Naive B cell (primary cell): Measurements from ENCODE around the gene IFNG-AS1. TPM values are rescaled to one million over a fixed set of nuclear protein-coding genes. Genes with fewer than 3 reads are reported as not detected.

Experiments
- ATAC-seq, 2 donors: fragments of 150-1000 bp; cut with Tn5 transposase; 2 replicates each; pipeline ENCODE4 v1.10.0; 2021; ENCODE audit warnings: low read depth in 2 of 2, mild to moderate bottlenecking in 2 of 2, moderate library complexity in 2 of 2
- DNase-seq: peaks from one replicate; pipeline ENCODE4 v3.0.0; 2022
- H3K27ac Mint-ChIP-seq, 6 donors: one replicate each; pipeline ENCODE4 v1.8.0; 2020 to 2022; ENCODE audit warnings: mild to moderate bottlenecking in 6 of 6, mixed read lengths in 6 of 6, moderate library complexity in 5 of 6, inconsistent platforms in 2 of 6
- H3K27me3 Mint-ChIP-seq, 3 donors: one replicate each; pipeline ENCODE4 v1.8.0; 2021 to 2022; ENCODE audit warnings: mixed read lengths in 3 of 3, mild to moderate bottlenecking in 1 of 3
- H3K36me3 Mint-ChIP-seq, 2 donors: one replicate each; pipeline ENCODE4 v1.8.0; 2020 to 2022; ENCODE audit warnings: mixed read lengths in 2 of 2, inconsistent platforms in 1 of 2, mild to moderate bottlenecking in 1 of 2
- H3K4me1 Mint-ChIP-seq, 3 donors: one replicate each; pipeline ENCODE4 v1.8.0; 2020 to 2022; ENCODE audit warnings: mixed read lengths in 3 of 3, inconsistent platforms in 1 of 3, mild to moderate bottlenecking in 1 of 3, moderate library complexity in 1 of 3
- H3K4me3 Mint-ChIP-seq, 8 donors: one replicate each; pipeline ENCODE4 v1.8.0; 2020 to 2022; ENCODE audit warnings: mild to moderate bottlenecking in 8 of 8, mixed read lengths in 8 of 8, moderate library complexity in 8 of 8, inconsistent platforms in 2 of 8
- H3K9me3 Mint-ChIP-seq, 7 donors: one replicate each; pipeline ENCODE4 v1.8.0; 2020 to 2022; ENCODE audit warnings: mixed read lengths in 7 of 7, mild to moderate bottlenecking in 5 of 7, inconsistent platforms in 2 of 7, moderate library complexity in 1 of 7
- polyA plus RNA-seq, 6 donors: library from polyadenylated mRNA; unstranded; fragments of 300-500 nt; fragmentation: Illumina TruSeq; gene quantifications; one replicate each; pipeline ENCODE4 v1.2.3, GENCODE V29; 2021; ENCODE audit warnings: low read depth in 6 of 6

Gene IFNG-AS1
- polyA plus RNA-seq, 6 donors from 2014 or later, result 7.0 to 22.1 (median 12.0) TPM

DNA sequence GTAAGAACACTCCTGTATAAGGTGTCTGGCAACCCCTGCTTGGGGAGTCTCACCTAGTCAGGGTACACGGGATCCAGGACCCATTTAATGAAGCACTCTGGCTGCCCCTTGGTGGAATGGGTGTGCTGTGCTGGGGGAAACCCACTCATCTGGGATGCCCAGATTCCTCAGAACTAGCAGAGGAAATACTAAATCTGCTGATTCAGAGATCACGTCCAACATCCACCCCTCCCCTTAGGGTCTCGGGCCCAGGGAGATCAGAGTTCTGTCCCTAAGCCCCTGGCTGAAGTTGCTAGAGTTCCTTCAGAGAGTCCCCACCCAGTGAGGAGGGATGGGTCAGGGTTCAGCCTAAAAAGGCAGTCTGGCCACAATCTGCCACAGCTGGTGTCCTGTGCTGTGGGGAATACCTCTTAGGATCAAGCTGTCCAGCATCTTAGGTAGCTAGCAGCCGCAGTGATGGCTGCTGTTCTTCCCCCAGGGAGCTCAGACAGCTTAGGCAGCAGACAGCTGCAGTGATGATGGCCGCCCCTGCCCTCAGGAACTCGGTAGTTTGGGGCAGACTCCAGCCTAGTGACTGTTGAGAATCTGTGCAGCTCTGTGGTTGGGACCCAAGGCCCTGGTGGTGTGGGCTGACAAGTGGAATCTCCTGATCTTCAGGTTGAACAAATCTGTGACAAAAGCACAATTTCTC is 74.8 kb downstream of the IFNG-AS1 start:
- ATAC-seq (no peak), DNase-seq (no peak)
- Mint-ChIP-seq H3K27ac (peak overlapping the region in 1 of 6 donors; percentile 42), H3K36me3 (peaks cover 35 to 45% of the 10 kb centered on the region in 2 donors), H3K9me3 (peaks cover 10 to 52% (median 41%) of the 10 kb centered on the region in 7 donors), H3K27me3 (peaks cover 0 to 6% (median 0%) of the 10 kb centered on the region in 3 donors), H3K4me1 (peaks cover 24 to 45% (median 36%) of the 10 kb centered on the region in 3 donors), H3K4me3 (no peak overlapping the region)

DNA sequence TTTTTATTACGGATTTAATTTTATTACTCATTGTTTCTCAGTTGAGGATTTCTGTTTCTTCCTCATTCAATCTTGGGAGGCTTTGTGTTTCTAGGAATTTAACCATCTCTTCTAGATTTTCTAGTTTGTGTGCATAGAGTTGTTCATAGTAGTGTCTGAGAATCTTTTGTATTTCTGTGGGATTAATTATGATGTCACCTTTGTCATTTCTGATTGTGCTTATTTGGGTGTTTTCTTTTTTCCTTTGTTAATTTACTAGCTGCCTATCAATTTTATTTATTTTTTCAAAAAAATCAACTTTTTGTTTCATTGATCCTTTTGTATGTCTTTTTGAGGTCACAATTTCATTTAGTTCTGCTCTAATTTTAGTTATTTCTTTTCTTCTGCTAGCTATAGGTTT is 75.9 kb downstream of the IFNG-AS1 start:
- Mint-ChIP-seq H3K36me3 (peaks cover 27 to 45% of the 10 kb centered on the region in 2 donors), H3K27ac (peak overlapping the region in 5 of 6 donors; percentile 26 to 73 (median 58)), H3K4me3 (peak overlapping the region in 5 of 8 donors; percentile 27 to 60 (median 43)), H3K27me3 (peaks cover 0 to 6% (median 0%) of the 10 kb centered on the region in 3 donors), H3K9me3 (peaks cover 15 to 53% (median 30%) of the 10 kb centered on the region in 7 donors), H3K4me1 (peaks cover 24 to 56% (median 46%) of the 10 kb centered on the region in 3 donors)
- ATAC-seq (no peak), DNase-seq (no peak)

DNA sequence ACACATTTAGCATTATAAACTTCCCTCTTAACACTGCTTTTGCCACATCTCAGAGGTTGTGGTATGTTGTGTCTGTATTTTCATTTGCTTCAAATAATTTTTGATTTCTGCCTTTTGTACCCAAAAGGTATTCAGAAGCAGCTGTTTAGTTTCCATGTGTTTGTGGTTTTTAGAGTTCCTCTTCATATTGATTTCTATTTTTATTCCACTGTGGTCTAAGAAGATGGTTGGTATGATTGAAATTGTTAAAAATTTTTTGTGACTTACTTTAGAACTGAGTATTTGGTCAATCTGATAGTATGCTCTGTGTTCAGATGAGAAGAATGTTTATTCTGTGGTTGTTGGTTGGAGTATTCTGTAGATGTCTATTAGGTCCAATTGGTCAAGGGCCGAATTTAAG is 76.4 kb downstream of the IFNG-AS1 start:
- DNase-seq, result no peak
- peaks cover 15 to 53% (median 27%) of the 10 kb centered on the region in 7 donors for H3K9me3 Mint-ChIP-seq
- H3K27me3 Mint-ChIP-seq, result peaks cover 0 to 6% (median 0%) of the 10 kb centered on the region in 3 donors
- peak overlapping the region in 5 of 6 donors; percentile 26 to 73 (median 44) for H3K27ac Mint-ChIP-seq
- H3K4me3 Mint-ChIP-seq, result peak overlapping the region in 7 of 8 donors; percentile 7 to 60 (median 43)
- peaks cover 30 to 44% of the 10 kb centered on the region in 2 donors for H3K36me3 Mint-ChIP-seq
- H3K4me1 Mint-ChIP-seq, result peaks cover 24 to 61% (median 52%) of the 10 kb centered on the region in 3 donors
- no peak for ATAC-seq

DNA sequence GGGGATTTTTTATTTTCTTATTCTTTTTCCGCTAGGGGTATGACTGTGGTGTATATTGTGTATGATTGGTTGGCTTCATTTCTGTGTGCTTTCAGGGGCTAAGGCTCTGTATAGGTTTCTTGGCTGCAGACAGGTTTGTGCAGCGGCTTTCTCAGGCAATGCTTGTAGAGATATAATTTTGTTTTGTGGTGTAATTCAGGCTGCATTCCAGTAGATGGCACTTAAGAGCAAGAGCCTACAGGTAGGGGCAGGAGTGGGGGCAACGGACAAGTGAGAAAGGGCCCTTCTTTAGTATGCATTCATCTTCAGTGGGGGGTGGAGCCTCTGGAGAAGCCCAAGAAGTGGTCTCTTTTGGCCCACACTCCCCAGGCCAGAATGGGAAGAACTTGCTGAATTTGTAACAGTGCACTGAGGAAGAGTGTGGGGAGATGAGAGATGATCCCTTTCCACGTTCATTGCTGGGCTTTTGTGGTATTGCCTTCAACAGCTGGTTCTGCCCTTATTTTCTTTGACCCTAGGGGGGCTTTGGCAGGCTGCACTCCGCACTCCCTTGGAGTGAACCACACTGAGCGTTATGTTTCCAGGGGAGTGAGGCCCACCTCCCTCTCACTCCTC is 78.6 kb downstream of the IFNG-AS1 start:
- peaks cover 20 to 61% (median 54%) of the 10 kb centered on the region in 3 donors for H3K4me1 Mint-ChIP-seq
- H3K27me3 Mint-ChIP-seq, result no peaks in the 10 kb centered on the region
- peak overlapping the region in 2 of 6 donors; percentile 26 to 56 for H3K27ac Mint-ChIP-seq
- peak overlapping the region in 2 of 8 donors; percentile 16 to 53 for H3K4me3 Mint-ChIP-seq
- DNase-seq (no peak), ATAC-seq (no peak)
- H3K9me3 Mint-ChIP-seq, result peaks cover 10 to 32% (median 16%) of the 10 kb centered on the region in 7 donors
- H3K36me3 Mint-ChIP-seq, result peaks cover 16 to 22% of the 10 kb centered on the region in 2 donors

DNA sequence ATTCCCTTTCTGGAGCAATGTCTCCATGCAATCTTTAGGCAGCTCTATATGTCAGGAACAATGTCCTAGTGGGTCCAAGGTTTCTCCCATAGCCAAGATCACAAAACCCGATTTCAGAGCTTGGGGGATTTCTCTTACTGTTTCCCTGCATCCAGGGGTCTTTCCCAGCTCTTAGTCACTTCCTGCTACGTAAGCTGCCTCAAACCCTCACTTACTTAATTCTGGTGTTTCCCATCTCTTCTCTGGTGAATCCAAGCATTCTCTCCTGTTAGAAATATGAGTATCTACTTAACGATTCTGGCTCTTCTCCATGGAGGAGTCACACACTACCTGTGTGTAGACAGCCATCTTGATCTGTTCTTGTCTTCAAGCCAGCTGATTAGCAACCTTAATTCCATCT is 80.0 kb downstream of the IFNG-AS1 start:
- peak overlapping the region in 1 of 8 donors; percentile 75 for H3K4me3 Mint-ChIP-seq
- peak overlapping the region in 2 of 6 donors; percentile 27 to 88 for H3K27ac Mint-ChIP-seq
- ATAC-seq, result no peak
- peaks cover 10 to 29% (median 16%) of the 10 kb centered on the region in 7 donors for H3K9me3 Mint-ChIP-seq
- H3K36me3 Mint-ChIP-seq, result peaks cover 14 to 20% of the 10 kb centered on the region in 2 donors
- peaks cover 20 to 55% (median 54%) of the 10 kb centered on the region in 3 donors for H3K4me1 Mint-ChIP-seq
- no peak for DNase-seq
- H3K27me3 Mint-ChIP-seq, result no peaks in the 10 kb centered on the region

Other genes starting within 250 kb of the IFNG-AS1 start
- gene IFNG, start 170.3 kb downstream of the IFNG-AS1 start, polyA plus RNA-seq, result under 1 TPM in 2 of 6 donors, not detected in 4; 0.36 to 0.45 TPM
- gene IL26, start 236.4 kb downstream of the IFNG-AS1 start, polyA plus RNA-seq, result not detected